HG03280 (cell line): Measurements from ENCODE around the gene FAM133A.

Experiments used
- ATAC-seq: cut with Tn5 transposase; IDR thresholded peaks from one replicate; pipeline ENCODE4 v1.9.1; 2021; ENCODE audit warnings: mild to moderate bottlenecking, moderate library complexity; ENCODE audit not compliant: unreplicated experiment

The FAM133A gene

DNA sequence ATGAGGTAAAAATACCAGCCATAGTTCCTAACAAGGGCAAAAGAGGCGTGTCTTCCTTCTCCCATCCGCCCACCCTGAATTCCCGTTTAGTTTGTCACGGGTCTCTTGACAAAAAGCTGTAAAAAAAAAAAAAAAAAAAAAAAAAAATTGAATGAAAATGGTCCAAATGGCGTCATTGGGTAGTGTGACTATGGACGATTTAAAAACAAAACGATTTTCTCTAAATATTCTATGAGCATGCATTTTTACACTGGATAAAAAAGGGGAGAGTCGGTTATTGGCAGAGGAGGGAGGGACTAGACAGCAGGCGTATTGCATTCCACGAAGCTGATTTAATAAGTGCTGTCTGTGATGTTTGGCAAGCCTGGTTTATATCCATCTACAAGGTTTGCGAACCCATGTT, at the start of gene FAM133A:
Gene FAM133A, plus strand, starts transcription at position 338 of the 403 bp plus-strand sequence. CDS start 35,214 bp downstream, outside the sequence.
- no peak for ATAC-seq

- no peak for ATAC-seq
These were observed 36.4 kb upstream of the FAM133A start for GRCh38 chrX:93637591-93637990.

DNA sequence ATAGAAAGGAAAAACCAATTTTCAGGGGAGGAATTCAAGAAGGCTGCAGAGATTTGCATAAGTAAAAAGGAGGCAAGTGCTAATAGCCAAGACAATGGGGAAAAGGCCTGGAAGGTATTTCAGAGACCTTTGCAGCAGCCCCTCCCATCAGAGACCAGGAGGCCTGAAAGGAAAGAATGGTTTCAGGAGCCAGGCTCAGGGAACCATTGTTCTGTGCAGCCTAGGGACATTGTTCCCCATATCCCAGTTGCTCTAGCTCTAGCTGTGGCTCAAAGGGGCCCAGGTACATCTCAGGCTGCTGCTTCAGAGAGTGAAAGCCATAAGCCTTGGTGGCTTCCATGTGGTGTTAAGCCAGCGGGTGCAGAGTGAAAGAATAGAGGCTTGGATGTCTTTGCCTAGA, 24.6 kb upstream of the FAM133A start:
- ATAC-seq: no peak

GRCh38 chrX:93660575-93660974, 13.4 kb upstream of the FAM133A start:
- ATAC-seq: no peak

- no peak for ATAC-seq
These were observed 744 bp upstream of the FAM133A start, which contains the start of gene NAP1L3 for GRCh38 chrX:93673056-93673868. TSS of gene NAP1L3 (minus strand) at chrX:93673578. CDS start at chrX:93673304, 274 bp downstream.

DNA sequence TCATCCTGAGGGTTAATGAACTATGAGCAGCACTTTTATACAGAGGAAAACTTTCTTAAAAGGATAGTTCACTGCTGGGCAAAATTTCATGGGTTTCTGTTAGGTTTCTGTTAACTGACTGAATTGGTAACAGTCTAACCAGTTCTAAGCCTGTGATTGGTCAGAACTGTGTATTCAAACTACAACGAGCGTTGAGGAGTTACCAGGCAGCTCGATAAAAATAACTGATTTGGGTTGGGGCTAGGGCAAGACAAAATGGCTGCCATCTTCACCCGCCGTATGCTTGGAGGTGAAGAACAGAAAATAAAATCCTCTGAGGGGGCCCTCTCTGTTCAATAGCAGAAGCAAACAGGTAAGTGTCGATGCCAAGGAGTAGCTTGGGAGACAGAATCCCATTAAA, 22.0 kb downstream of the FAM133A start:
- ATAC-seq: no peak

GRCh38 chrX:93703701-93704100, 29.7 kb downstream of the FAM133A start:
- no peak for ATAC-seq

DNA sequence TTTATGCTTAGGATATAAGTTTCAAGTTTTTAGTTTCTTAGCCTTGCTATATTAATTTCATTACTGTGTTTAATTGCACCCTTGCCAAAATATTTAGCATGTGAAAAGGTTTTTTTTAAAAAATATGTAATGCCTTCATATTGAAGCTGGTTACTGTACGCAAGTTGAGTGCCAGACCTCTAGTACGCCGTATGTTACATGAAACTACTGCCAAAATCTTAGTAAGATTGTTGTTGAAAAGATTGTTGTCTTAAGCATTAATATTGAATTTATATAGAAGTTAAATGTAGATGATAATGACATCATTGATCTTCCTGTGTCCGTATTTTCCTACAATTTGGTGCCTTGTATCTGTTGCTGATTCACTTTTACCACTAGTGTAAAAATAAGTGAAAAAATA, 37.1 kb downstream of the FAM133A start:
- ATAC-seq: no peak

- ATAC-seq: no peak
These were observed 67.8 kb downstream of the FAM133A start for GRCh38 chrX:93741811-93742210.

DNA sequence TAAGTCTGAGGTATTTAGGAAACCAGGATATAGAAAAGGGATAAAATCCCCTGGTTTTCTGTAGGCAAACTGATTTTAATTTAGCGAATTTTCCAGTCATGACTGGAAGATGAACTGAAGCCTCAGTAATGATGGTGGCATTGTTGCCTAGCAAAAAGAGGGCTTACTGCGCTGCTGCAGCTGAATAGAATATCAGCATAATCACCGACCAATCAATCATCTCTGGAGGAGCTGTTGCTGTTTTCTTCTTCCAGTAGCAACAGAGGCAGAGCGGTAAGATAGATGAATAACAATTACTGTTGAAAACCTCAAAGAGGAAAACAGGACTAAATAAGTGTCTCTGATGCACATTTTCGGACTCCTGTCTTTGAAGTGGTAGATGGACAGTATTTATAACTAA, 86.2 kb downstream of the FAM133A start:
- no peak for ATAC-seq
